CD4-positive, alpha-beta T cell treated with Interleukin-1 beta for 1 hour (primary cell): Measurements from ENCODE around the gene ZFYVE27.

Experiments
- DNase-seq, 2 donors: peaks; one replicate each; pipeline ENCODE4 v3.0.0-alpha.2; 2020 to 2022

The ZFYVE27 gene

GRCh38 chr10:97752956-97753355 is 16.0 kb downstream of the ZFYVE27 start:
- DNase-seq, result no peak

- no peak for DNase-seq
Observed at GRCh38 chr10:97754726-97755125, 17.8 kb downstream of the ZFYVE27 start.

- no peak for DNase-seq
Observed at GRCh38 chr10:97755718-97756117, 18.8 kb downstream of the ZFYVE27 start.

GRCh38 chr10:97757471-97757870 is 20.5 kb downstream of the ZFYVE27 start:
- DNase-seq, result no peak

- peak; percentile 36 to 42 for DNase-seq
Observed at GRCh38 chr10:97759158-97759887, 22.4 kb downstream of the ZFYVE27 start.

- DNase-seq, result no peak
Observed at GRCh38 chr10:97759946-97760345, 23.0 kb downstream of the ZFYVE27 start.

GRCh38 chr10:97760461-97761257 is 23.7 kb downstream of the ZFYVE27 start:
- no peak for DNase-seq

- DNase-seq, result no peak
Observed at GRCh38 chr10:97761331-97761865, 24.5 kb downstream of the ZFYVE27 start.

- DNase-seq, result no peak
Observed at GRCh38 chr10:97762056-97762455, 25.1 kb downstream of the ZFYVE27 start.

- no peak for DNase-seq
Observed at GRCh38 chr10:97762816-97763215, 25.9 kb downstream of the ZFYVE27 start.

- DNase-seq, result no peak
Observed at GRCh38 chr10:97763411-97763810, 26.5 kb downstream of the ZFYVE27 start.

- no peak for DNase-seq
Observed at GRCh38 chr10:97763947-97764346, 27.0 kb downstream of the ZFYVE27 start.

GRCh38 chr10:97764519-97764931 is 27.6 kb downstream of the ZFYVE27 start:
- no peak for DNase-seq

- no peak for DNase-seq
Observed at GRCh38 chr10:97765201-97765600, 28.3 kb downstream of the ZFYVE27 start.

GRCh38 chr10:97766106-97766810 is 29.3 kb downstream of the ZFYVE27 start:
- DNase-seq, result no peak

GRCh38 chr10:97766996-97767924 is 30.3 kb downstream of the ZFYVE27 start:
- DNase-seq, result no peak

- no peak for DNase-seq
Observed at GRCh38 chr10:97768322-97769315, 31.7 kb downstream of the ZFYVE27 start.

GRCh38 chr10:97770255-97770654 is 33.3 kb downstream of the ZFYVE27 start:
- DNase-seq, result no peak

GRCh38 chr10:97771055-97771891 is 34.3 kb downstream of the ZFYVE27 start:
- no peak for DNase-seq
